Prostate gland (tissue), 2 donors: ENCODE results near the gene EIF2B5. TPM values are rescaled to one million over a fixed set of nuclear protein-coding genes. Genes with fewer than 3 reads are reported as not detected.
"Not testable (repeated sequence)": the region's sequence is repeated elsewhere in the genome, so short reads cannot be mapped to it uniquely, and the experiment has no call there.

Source experiments
- DNase-seq: peaks from one replicate; pipeline ENCODE4 v3.0.0-alpha.2; 2019; ENCODE audit warnings: low spot score
- H3K27ac ChIP-seq, 2 donors: fragments of 200-600 bp; sonication (generic); 2 replicates each; pipeline ENCODE4 v1.5.1; 2017 to 2019
- H3K27me3 ChIP-seq: fragments of 200-600 bp; sonication (generic); replicated peaks from 2 replicates; pipeline ENCODE4 v1.5.1; 2019; ENCODE audit not compliant: insufficient read depth
- H3K36me3 ChIP-seq, 2 donors: fragments of 200-600 bp; sonication (generic); 1 replicate in 1 of 2; 2 replicates in 1 of 2; pipeline versions ENCODE4 v1.5.1 to v1.8.1; 2017 to 2019
- H3K4me1 ChIP-seq: fragments of 200-600 bp; sonication (generic); replicated peaks from 2 replicates; pipeline ENCODE4 v1.5.1; 2019
- H3K4me3 ChIP-seq, 2 donors: fragments of 200-600 bp; sonication (generic); 2 replicates each; pipeline ENCODE4 v1.5.1; 2017 to 2019
- H3K9me3 ChIP-seq: fragments of 200-600 bp; sonication (generic); 2 replicates; pipeline ENCODE4 v1.5.1; 2017
- POLR2A ChIP-seq: fragments of 450-650 bp; IDR thresholded peaks from one replicate; pipeline ENCODE4 v1.6.1; 2016; ENCODE audit warnings: antibody characterized with exemption, mild to moderate bottlenecking
- POLR2AphosphoS5 ChIP-seq: sonication (generic); formaldehyde crosslinking; IDR thresholded peaks from one replicate; pipeline ENCODE4 v1.6.1; 2017; ENCODE audit warnings: antibody characterized with exemption
- WGBS: methylation state at CpG from one replicate; pipeline ENCODE4 v1.1.5; 2018; 5-methylcytosine and 5-hydroxymethylcytosine counted together
- intact Hi-C: fragments of 100-400 bp; cut with DNase I; formaldehyde crosslinking; loops from one replicate; pipeline ENCODE4 v1.14.2; 2022
- total RNA-seq, 2 donors: library from RNA; depleted of rRNA; stranded (reverse); fragments of >200 nt; gene quantifications; one replicate each; pipeline ENCODE4 v1.1.0, GENCODE V29; 2016
- TF ChIP-seq, protein P1 (sequence below), 4 experiments: fragments of 200-600 bp in 2 of 4; fragments of 450-650 bp in 2 of 4; sonication (generic) in 2 of 4; IDR thresholded peaks; 1 replicate in 3 of 4; 2 replicates in 1 of 4; pipeline ENCODE4 v1.5.1; 2016 to 2019; ENCODE audit warnings: antibody characterized with exemption in 4 of 4, mild to moderate bottlenecking in 2 of 4, moderate library complexity in 2 of 4

EIF2B5 gene
- total RNA-seq, 2 donors from 2014 or later, result 54.9 to 61.5 TPM

DNA sequence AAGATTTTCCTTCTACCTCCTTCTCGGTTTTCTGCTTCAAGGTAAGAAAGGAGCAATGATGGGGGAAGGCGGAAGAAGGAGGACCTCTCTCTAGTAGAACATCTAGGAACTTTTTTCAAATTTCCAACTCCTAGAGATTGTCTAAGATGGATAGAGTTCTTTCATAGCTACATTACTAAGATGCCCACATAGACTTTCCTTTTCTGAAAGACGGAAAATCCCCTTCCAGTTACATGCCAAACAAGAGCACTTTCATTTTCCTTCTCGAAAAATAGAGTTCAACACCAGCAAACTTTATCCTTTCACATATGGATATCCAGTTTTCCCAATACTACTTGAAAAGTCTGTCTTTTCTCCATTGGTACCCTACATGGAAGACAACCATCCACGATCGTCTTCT is 37.6 kb upstream of the EIF2B5 start:
- H3K4me1 ChIP-seq, result no peaks in the 10 kb centered on the region
- no peak overlapping the region for H3K27ac ChIP-seq
- TF ChIP-seq POLR2AphosphoS5, result no peak
- TF ChIP-seq, protein P1, sequence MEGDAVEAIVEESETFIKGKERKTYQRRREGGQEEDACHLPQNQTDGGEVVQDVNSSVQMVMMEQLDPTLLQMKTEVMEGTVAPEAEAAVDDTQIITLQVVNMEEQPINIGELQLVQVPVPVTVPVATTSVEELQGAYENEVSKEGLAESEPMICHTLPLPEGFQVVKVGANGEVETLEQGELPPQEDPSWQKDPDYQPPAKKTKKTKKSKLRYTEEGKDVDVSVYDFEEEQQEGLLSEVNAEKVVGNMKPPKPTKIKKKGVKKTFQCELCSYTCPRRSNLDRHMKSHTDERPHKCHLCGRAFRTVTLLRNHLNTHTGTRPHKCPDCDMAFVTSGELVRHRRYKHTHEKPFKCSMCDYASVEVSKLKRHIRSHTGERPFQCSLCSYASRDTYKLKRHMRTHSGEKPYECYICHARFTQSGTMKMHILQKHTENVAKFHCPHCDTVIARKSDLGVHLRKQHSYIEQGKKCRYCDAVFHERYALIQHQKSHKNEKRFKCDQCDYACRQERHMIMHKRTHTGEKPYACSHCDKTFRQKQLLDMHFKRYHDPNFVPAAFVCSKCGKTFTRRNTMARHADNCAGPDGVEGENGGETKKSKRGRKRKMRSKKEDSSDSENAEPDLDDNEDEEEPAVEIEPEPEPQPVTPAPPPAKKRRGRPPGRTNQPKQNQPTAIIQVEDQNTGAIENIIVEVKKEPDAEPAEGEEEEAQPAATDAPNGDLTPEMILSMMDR (IDR thresholded peaks at IDR 0.05), result no peak
- no peak for TF ChIP-seq POLR2A
- no peaks in the 10 kb centered on the region for H3K27me3 ChIP-seq
- no peak for DNase-seq
- H3K4me3 ChIP-seq, result no peak overlapping the region
- H3K36me3 ChIP-seq, result no peaks in the 10 kb centered on the region
- no peaks in the 10 kb centered on the region for H3K9me3 ChIP-seq
- intact Hi-C loops, result no loop called here
- WGBS, result 89% methylated on average over 6 of the region's 6 CpGs

DNA sequence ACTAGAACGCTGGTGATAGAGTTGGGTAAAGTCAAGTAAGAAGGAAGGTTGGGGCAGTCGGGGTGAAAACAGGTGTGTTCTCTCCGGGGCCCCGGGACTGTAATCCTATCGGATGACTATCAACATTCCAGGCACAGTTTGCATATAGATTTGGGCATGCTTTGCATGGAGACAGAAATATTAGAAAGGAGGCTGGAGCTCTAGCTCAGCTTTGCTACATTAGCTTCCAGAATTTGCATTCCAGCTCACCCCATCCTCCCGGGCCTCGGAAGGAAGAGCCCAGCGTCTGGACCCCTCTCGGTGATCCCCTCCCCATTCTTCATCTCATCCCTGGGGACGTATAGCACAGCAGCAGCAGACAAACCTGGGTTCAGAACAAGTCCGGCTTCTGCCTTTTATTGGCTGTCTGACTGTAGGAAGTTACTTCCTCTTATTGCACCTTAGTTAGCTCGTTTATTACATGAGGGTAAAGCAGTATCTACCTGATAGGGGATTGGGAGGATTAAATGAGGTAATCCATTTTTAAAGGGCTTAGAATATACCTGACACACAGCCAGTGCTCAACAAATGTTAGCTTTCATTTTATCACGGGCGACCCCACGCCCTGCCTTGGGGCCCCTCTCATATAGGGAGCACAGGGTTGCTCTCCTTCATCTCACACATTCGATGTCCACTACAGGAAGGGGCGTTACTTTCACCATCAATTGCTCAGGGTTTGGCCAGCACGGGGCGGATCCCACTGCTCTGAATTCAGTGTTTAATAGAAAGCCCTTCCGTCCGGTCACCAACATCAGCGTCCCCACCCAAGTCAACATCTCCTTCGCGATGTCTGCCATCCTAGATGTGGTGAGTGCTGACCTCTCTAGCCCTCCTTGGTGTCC is 35.1 kb upstream of the EIF2B5 start:
- 58% methylated on average over 24 of the region's 24 CpGs for WGBS
- intact Hi-C loops, result no loop called here
- H3K36me3 ChIP-seq, result no peaks in the 10 kb centered on the region
- no peak for DNase-seq
- no peaks in the 10 kb centered on the region for H3K27me3 ChIP-seq
- H3K27ac ChIP-seq, result no peak overlapping the region
- TF ChIP-seq, protein P1 (IDR thresholded peaks at IDR 0.05), result no peak
- TF ChIP-seq POLR2AphosphoS5 (no peak), POLR2A (no peak)
- no peaks in the 10 kb centered on the region for H3K9me3 ChIP-seq
- no peaks in the 10 kb centered on the region for H3K4me1 ChIP-seq
- H3K4me3 ChIP-seq, result no peak overlapping the region

DNA sequence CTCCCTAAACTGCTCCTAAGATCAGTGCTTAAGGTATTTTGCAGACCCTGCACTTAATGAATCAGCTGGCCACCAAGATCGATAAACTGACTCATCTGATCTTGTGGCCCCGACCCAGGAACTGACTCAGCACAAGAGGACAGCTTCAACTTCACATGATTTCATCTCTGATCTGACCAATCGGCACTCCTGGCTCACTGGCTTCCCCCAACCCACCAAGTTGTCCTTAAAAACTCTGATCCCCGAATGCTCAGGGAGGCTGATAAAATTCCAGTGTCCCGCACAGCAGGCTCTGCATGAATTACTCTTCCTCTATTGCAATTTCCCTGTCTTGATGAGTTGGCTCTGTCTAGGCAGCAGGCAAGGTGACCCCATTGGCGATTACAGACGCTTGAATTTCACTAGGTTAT is 24.8 kb upstream of the EIF2B5 start:
- Histone ChIP-seq H3K36me3 (no peaks in the 10 kb centered on the region), H3K27ac (no peak overlapping the region), H3K27me3 (no peaks in the 10 kb centered on the region), H3K9me3 (no peaks in the 10 kb centered on the region), H3K4me1 (no peaks in the 10 kb centered on the region), H3K4me3 (no peak overlapping the region)
- 53% methylated on average over 7 of the region's 7 CpGs for WGBS
- DNase-seq, result no peak
- TF ChIP-seq, protein P1 (IDR thresholded peaks at IDR 0.05), result no peak
- no peak for TF ChIP-seq POLR2A
- TF ChIP-seq POLR2AphosphoS5, result no peak
- intact Hi-C loops, result no loop called here

DNA sequence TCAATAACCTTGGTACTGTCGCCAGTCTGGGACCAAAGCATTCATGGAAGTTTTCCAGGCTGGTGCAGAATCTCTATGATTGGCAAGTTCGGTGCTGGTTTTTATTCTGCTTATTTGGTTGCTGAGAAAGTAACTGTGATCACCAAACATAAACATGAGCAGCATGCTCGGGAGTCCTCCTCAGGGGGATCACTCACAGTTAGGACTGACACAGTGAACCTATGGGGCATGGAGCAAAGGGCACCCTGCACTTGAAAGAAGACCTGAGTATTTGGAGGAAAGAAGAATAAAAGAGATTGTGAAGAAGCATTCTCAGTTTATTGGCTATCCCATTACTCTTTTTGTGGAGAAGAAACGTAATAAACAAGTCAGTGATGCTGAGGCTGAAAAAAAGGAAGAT is 19.1 kb upstream of the EIF2B5 start:
- DNase-seq, result no peak
- 82% methylated on average over 4 of the region's 4 CpGs for WGBS
- no peak for TF ChIP-seq POLR2A
- TF ChIP-seq, protein P1 (IDR thresholded peaks at IDR 0.05), result no peak
- no peak for TF ChIP-seq POLR2AphosphoS5
- Histone ChIP-seq H3K4me1 (no peaks in the 10 kb centered on the region), H3K9me3 (no peaks in the 10 kb centered on the region), H3K4me3 (no peak overlapping the region), H3K27me3 (no peaks in the 10 kb centered on the region), H3K27ac (no peak overlapping the region), H3K36me3 (no peaks in the 10 kb centered on the region)
- intact Hi-C loops, result no loop called here

DNA sequence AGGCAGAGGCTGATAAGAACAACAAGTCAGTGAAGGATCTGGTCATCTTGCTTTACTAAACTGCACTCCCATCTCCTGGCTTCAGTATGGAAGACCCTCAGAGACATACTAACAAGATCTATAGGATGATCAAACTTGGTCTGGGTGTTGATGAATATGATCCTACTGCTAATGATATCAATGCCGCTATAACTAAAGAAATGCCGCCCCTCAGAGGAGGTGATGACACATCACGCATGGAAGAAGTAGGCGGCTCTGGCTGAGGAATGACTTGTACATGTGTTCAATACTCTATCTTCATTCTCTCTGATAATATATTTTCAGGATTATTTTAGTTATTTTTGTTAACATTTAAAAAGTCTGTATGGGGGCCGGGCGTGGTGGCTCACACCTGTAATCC is 17.5 kb upstream of the EIF2B5 start:
- Histone ChIP-seq H3K4me3 (no peak overlapping the region), H3K36me3 (no peaks in the 10 kb centered on the region), H3K4me1 (no peaks in the 10 kb centered on the region), H3K9me3 (no peaks in the 10 kb centered on the region), H3K27me3 (no peaks in the 10 kb centered on the region), H3K27ac (no peak overlapping the region)
- TF ChIP-seq POLR2A (no peak), POLR2AphosphoS5 (no peak)
- TF ChIP-seq, protein P1 (IDR thresholded peaks at IDR 0.05), result no peak
- intact Hi-C loops, result no loop called here
- no peak for DNase-seq
- WGBS, result 95% methylated on average over 6 of the region's 6 CpGs

DNA sequence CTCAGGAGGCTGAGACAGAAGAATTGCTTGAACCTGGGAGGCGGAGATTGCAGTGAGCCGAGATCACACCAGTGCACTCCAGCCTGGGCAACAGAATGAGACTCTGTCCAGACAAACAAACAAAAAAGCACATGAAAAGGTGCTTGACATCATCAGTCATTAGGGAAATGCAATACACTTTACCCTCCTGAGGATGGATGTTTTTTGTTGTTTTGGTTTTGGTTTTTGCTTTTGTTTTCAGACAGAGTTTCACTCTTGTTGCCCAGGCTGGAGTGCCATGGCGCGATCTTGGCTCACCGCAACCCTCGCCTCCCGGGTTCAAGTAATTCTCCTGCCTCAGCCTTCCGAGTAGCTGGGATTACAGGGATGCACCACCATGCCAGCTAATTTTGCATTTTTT is 14.1 kb upstream of the EIF2B5 start:
- not testable (repeated sequence) for H3K27me3 ChIP-seq

More for the DNA sequence above, 14.1 kb upstream of the EIF2B5 start:
- WGBS, result 92% methylated on average over 8 of the region's 8 CpGs
- H3K9me3 ChIP-seq, DNase-seq, H3K4me3 ChIP-seq, H3K27ac ChIP-seq, H3K4me1 ChIP-seq, intact Hi-C loops, H3K36me3 ChIP-seq: not testable (repeated sequence)
